Measurements from ENCODE around the gene CACNB4.

- TF ChIP-seq, protein P1, sequence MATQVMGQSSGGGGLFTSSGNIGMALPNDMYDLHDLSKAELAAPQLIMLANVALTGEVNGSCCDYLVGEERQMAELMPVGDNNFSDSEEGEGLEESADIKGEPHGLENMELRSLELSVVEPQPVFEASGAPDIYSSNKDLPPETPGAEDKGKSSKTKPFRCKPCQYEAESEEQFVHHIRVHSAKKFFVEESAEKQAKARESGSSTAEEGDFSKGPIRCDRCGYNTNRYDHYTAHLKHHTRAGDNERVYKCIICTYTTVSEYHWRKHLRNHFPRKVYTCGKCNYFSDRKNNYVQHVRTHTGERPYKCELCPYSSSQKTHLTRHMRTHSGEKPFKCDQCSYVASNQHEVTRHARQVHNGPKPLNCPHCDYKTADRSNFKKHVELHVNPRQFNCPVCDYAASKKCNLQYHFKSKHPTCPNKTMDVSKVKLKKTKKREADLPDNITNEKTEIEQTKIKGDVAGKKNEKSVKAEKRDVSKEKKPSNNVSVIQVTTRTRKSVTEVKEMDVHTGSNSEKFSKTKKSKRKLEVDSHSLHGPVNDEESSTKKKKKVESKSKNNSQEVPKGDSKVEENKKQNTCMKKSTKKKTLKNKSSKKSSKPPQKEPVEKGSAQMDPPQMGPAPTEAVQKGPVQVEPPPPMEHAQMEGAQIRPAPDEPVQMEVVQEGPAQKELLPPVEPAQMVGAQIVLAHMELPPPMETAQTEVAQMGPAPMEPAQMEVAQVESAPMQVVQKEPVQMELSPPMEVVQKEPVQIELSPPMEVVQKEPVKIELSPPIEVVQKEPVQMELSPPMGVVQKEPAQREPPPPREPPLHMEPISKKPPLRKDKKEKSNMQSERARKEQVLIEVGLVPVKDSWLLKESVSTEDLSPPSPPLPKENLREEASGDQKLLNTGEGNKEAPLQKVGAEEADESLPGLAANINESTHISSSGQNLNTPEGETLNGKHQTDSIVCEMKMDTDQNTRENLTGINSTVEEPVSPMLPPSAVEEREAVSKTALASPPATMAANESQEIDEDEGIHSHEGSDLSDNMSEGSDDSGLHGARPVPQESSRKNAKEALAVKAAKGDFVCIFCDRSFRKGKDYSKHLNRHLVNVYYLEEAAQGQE (IDR thresholded peaks at IDR 0.05; ENCODE audit: insufficient read depth in 1 of 2, low read depth in 2 of 2, low read length in 1 of 2), result no peak
- TF ChIP-seq, protein P2, sequence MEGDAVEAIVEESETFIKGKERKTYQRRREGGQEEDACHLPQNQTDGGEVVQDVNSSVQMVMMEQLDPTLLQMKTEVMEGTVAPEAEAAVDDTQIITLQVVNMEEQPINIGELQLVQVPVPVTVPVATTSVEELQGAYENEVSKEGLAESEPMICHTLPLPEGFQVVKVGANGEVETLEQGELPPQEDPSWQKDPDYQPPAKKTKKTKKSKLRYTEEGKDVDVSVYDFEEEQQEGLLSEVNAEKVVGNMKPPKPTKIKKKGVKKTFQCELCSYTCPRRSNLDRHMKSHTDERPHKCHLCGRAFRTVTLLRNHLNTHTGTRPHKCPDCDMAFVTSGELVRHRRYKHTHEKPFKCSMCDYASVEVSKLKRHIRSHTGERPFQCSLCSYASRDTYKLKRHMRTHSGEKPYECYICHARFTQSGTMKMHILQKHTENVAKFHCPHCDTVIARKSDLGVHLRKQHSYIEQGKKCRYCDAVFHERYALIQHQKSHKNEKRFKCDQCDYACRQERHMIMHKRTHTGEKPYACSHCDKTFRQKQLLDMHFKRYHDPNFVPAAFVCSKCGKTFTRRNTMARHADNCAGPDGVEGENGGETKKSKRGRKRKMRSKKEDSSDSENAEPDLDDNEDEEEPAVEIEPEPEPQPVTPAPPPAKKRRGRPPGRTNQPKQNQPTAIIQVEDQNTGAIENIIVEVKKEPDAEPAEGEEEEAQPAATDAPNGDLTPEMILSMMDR (IDR thresholded peaks at IDR 0.05), result 0 out of 2 replicates have a peak, but pooled peaks have one; percentile 10
- TF ChIP-seq TCF7L2 (IDR thresholded peaks at IDR 0.05; ENCODE audit: low read depth, low read length), result no peak
- no peak for TF ChIP-seq POLR2AphosphoS5 (IDR thresholded peaks at IDR 0.05; ENCODE audit: low read depth, low read length)
Measured at GRCh38 chr2:151916632-151917031, 182.2 kb downstream of the CACNB4 start.

All from Panc1 (cell line).